RWPE1 (cell line): ENCODE measurements around the gene TMC1.

ENCODE experiments used
- CTCF ChIA-PET: fragments of 350-600 bp; sonication (Branson Sonifier 250); formaldehyde crosslinking; extraction: SDS; loops from one replicate; lab custom pipeline; 2021; lab: Yijun Ruan, JAX
- POLR2A ChIA-PET: fragments of 400-600 bp; formaldehyde crosslinking; extraction: SDS; loops from one replicate; lab custom pipeline; 2020; ENCODE audit warnings: antibody characterized with exemption; ENCODE audit not compliant: low non-redundant PET; lab: Yijun Ruan, JAX
- DNase-seq: peaks from one replicate; pipeline ENCODE4 v3.0.0; 2012; ENCODE audit warnings: low spot score
- H3K27ac ChIP-seq: fragments of 450-650 bp; 2 replicates; pipeline ENCODE4 v1.5.1; 2017
- TF ChIP-seq, protein P1 (sequence below): fragments of 450-650 bp; conservative IDR thresholded peaks from 2 replicates; pipeline ENCODE4 v1.5.1; 2017; ENCODE audit warnings: low read depth, mild to moderate bottlenecking

TMC1 gene

DNA sequence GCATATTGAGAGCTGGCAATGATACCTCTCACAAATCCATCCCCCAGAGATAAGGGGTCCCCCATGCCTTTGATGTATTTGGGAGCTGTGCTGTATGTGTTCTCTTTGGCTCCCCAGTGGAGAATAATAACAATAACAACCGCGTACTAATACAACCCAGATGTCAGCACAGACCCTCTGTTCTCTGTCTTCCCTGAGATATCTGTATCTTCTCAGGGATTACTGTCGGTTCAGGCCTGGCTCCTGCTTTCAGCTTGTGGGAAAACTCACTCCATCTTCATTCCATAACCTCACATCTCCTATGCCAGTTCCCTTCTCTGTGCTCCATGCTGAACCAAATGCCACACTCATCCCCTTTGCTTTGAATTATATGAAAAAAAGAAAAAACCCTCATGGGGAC, 76.2 kb downstream of the TMC1 start:
- ChIA-PET CTCF (interaction anchor here (0.6 to 1.1 kb wide), 3 partner anchors 20 to 136 kb away, joined by 3 to 4 read pairs (median 3); no protein-coding TSS in a partner anchor), POLR2A (no interaction called here)
- no peak for DNase-seq
- TF ChIP-seq, protein P1, sequence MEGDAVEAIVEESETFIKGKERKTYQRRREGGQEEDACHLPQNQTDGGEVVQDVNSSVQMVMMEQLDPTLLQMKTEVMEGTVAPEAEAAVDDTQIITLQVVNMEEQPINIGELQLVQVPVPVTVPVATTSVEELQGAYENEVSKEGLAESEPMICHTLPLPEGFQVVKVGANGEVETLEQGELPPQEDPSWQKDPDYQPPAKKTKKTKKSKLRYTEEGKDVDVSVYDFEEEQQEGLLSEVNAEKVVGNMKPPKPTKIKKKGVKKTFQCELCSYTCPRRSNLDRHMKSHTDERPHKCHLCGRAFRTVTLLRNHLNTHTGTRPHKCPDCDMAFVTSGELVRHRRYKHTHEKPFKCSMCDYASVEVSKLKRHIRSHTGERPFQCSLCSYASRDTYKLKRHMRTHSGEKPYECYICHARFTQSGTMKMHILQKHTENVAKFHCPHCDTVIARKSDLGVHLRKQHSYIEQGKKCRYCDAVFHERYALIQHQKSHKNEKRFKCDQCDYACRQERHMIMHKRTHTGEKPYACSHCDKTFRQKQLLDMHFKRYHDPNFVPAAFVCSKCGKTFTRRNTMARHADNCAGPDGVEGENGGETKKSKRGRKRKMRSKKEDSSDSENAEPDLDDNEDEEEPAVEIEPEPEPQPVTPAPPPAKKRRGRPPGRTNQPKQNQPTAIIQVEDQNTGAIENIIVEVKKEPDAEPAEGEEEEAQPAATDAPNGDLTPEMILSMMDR, result no peak
- H3K27ac ChIP-seq, result no peak overlapping the region

DNA sequence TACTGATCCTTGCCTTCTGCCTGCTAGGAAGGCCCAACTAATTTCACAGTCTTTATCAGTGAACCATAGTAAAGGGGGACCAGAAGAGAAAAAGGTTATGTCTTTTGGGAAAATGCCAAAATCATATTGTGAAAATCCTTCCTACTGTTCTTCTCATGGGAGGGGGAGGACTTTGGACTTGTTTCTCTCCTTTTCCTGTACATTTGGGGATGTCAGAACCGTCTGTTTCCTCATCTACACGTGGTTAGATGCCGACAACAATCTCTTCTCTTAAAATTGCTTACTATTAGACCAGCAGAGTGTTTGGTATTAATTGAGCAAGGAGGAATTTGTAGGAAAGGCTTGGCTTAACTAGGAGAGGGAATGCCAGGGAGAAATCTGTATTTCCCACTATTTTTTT, 77.2 kb downstream of the TMC1 start:
- TF ChIP-seq, protein P1, result no peak
- H3K27ac ChIP-seq, result no peak overlapping the region
- CTCF ChIA-PET, result interaction anchor here (0.6 kb wide), 1 partner anchor 83 kb away, joined by 3 read pairs; no protein-coding TSS in a partner anchor
- no peak for DNase-seq
- POLR2A ChIA-PET, result no interaction called here

DNA sequence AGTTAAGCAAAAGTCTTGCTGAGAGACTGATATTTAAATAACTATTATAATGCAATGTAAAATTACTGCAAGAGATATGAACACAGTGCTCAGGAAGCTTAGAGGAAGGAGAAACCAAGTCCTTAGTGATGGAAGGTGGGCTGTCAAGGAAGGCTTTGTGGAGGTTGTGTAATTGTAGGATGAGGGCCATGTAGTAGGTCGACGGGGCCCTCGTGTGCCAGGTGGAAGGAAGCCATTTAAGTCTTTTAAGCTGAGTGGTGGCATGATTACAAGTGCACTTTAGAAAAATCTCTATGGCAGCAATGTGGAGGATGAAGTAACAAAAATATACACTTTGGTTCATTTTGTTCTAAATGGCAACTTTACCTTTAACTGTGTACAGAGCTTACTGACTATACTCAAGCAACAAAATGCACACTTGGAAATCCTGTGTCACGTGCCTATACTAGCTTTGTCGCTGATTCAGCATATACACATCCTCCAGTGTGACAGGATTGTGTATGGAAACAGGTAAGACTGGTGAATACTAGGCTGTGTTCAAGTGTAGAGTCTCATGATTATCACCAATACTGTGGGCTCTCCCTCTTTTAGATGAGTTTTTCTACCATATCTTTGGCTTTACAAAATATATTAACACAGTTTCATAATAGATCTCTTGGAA, 78.6 kb downstream of the TMC1 start:
- no peak for DNase-seq
- ChIA-PET POLR2A (no interaction called here), CTCF (interaction anchor here (0.6 to 0.9 kb wide), 4 partner anchors 120 to 322 kb away, joined by 3 to 4 read pairs (median 3); no protein-coding TSS in a partner anchor)
- TF ChIP-seq, protein P1, result no peak
- no peak overlapping the region for H3K27ac ChIP-seq

DNA sequence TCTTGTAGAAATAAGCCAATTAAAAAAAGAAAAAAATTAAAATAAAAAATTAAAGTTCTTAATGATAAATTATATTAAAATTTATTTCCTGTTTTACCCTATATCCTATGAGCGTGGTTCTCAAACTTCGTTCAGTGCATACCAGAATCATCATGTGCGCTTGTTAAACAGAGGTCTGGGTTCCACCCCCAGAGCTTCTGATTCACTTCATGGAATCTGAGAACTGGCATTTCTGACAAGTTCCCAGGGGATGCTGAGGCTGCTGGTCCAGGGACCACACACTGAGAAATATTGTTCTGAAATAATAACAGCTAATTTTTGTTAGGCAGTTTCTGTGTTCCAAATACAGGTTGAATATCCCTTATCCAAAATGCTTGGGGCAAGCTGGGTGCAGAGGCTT, 79.3 kb downstream of the TMC1 start:
- TF ChIP-seq, protein P1, result no peak
- POLR2A ChIA-PET, result no interaction called here
- no peak overlapping the region for H3K27ac ChIP-seq
- no peak for DNase-seq
- CTCF ChIA-PET, result no interaction called here

- no peak for DNase-seq
- ChIA-PET POLR2A (no interaction called here), CTCF (no interaction called here)
- H3K27ac ChIP-seq, result no peak overlapping the region
- TF ChIP-seq, protein P1, result no peak
Observed at GRCh38 chr9:72601615-72602014, 80.2 kb downstream of the TMC1 start.

DNA sequence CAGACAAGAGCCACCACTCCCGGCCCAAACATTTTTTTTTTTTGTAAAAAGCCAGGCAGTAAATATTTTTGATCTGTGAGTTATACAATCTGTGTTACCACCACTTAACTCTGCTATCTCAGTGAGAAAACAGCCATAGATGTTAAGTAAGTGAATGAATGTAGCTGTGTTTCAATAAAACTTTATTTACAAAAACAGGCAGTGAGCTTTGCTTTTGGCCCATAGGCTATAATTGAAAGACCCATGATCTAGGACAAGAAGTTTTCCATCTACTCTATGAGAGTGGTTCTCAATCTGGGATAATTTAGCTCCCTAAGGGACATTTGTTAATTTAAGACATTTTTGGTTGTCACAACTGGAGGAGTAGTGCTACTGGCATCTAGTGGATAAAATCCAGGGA, 91.0 kb downstream of the TMC1 start:
- TF ChIP-seq, protein P1, result no peak

More for the DNA sequence above, 91.0 kb downstream of the TMC1 start:
- no peak overlapping the region for H3K27ac ChIP-seq
- no peak for DNase-seq
- POLR2A ChIA-PET, result no interaction called here
- CTCF ChIA-PET, result interaction anchor here (0.7 kb wide), 1 partner anchor 108 kb away, joined by 3 read pairs; no protein-coding TSS in a partner anchor
